GM23338 (cell line): ENCODE data around the gene CCR7. TPM values are rescaled to one million over a fixed set of nuclear protein-coding genes. Genes with fewer than 3 reads are reported as not detected.

Experiments used
- ATAC-seq: fragments of 200-7000 bp; cut with Tn5 transposase; 3 replicates; pipeline ENCODE4 v1.9.1; 2020
- DNase-seq: peaks from one replicate; pipeline ENCODE4 v3.0.0-alpha.2; 2015; ENCODE audit warnings: low spot score
- H2AFZ ChIP-seq: fragments of 200-600 bp; sonication (generic); 2 replicates; pipeline ENCODE4 v1.8.0; 2016; ENCODE audit warnings: antibody characterized with exemption, mild to moderate bottlenecking, moderate library complexity
- H3F3A ChIP-seq: fragments of 200-600 bp; sonication (generic); replicated peaks from 2 replicates; pipeline ENCODE4 v1.8.0; 2017; ENCODE audit warnings: antibody characterized with exemption, mixed run types, low read depth
- H3K27ac ChIP-seq: fragments of 200-600 bp; sonication (generic); 2 replicates; pipeline ENCODE4 v1.6.1; 2016; ENCODE audit warnings: low read depth
- H3K27me3 ChIP-seq: fragments of 200-600 bp; sonication (generic); 2 replicates; pipeline ENCODE4 v1.8.0; 2016; ENCODE audit warnings: mild to moderate bottlenecking, mixed run types, moderate library complexity; ENCODE audit not compliant: insufficient read depth
- H3K36me3 ChIP-seq: fragments of 200-600 bp; sonication (generic); 2 replicates; pipeline ENCODE4 v1.8.0; 2016; ENCODE audit warnings: mild to moderate bottlenecking; ENCODE audit not compliant: insufficient read depth
- H3K4me1 ChIP-seq: fragments of 200-600 bp; sonication (generic); 2 replicates; pipeline ENCODE4 v1.8.0; 2016; ENCODE audit warnings: mild to moderate bottlenecking, moderate library complexity; ENCODE audit not compliant: insufficient read depth
- H3K4me2 ChIP-seq: fragments of 200-600 bp; sonication (generic); 2 replicates; pipeline ENCODE4 v1.7.1; 2017; ENCODE audit warnings: mixed run types
- H3K4me3 ChIP-seq: fragments of 200-600 bp; sonication (generic); 2 replicates; pipeline ENCODE4 v1.6.1; 2016; ENCODE audit warnings: mixed run types
- H3K79me2 ChIP-seq: fragments of 200-600 bp; sonication (generic); replicated peaks from 2 replicates; pipeline ENCODE4 v1.8.0; 2017; ENCODE audit warnings: mild to moderate bottlenecking; ENCODE audit not compliant: insufficient read depth
- H3K9me2 ChIP-seq: fragments of 200-600 bp; sonication (generic); 2 replicates; pipeline ENCODE4 v1.8.0; 2017; ENCODE audit not compliant: insufficient read depth
- H4K20me1 ChIP-seq: fragments of 200-600 bp; sonication (generic); replicated peaks from 2 replicates; pipeline ENCODE4 v1.8.0; 2017; ENCODE audit warnings: mild to moderate bottlenecking; ENCODE audit not compliant: insufficient read depth
- H3K27ac Mint-ChIP-seq: 2 replicates; pipeline ENCODE4 v1.8.0; 2020; ENCODE audit warnings: inconsistent platforms, mild to moderate bottlenecking, moderate library complexity, mixed read lengths
- H3K27me3 Mint-ChIP-seq: 3 replicates; pipeline ENCODE4 v1.8.0; 2022; ENCODE audit warnings: low read depth, mild to moderate bottlenecking, moderate library complexity, mixed read lengths, inconsistent platforms; ENCODE audit not compliant: insufficient read depth, poor library complexity
- H3K36me3 Mint-ChIP-seq: 3 replicates; pipeline ENCODE4 v1.8.0; 2021; ENCODE audit warnings: low read depth, mild to moderate bottlenecking, inconsistent platforms, moderate library complexity, mixed read lengths
- H3K4me1 Mint-ChIP-seq: 3 replicates; pipeline ENCODE4 v1.8.0; 2020; ENCODE audit warnings: mild to moderate bottlenecking, inconsistent platforms, mixed read lengths
- H3K4me3 Mint-ChIP-seq: 3 replicates; pipeline ENCODE4 v1.8.0; 2021; ENCODE audit warnings: moderate library complexity, mild to moderate bottlenecking, inconsistent platforms, mixed read lengths
- H3K9me3 Mint-ChIP-seq: 3 replicates; pipeline ENCODE4 v1.8.0; 2020; ENCODE audit warnings: moderate library complexity, mild to moderate bottlenecking, inconsistent platforms, mixed read lengths
- CREB1 ChIP-seq: fragments of 250-450 bp; sonication (Bioruptor Pico); IDR thresholded peaks from 2 replicates; pipeline ENCODE4 v1.5.0; 2020; ENCODE audit warnings: low read depth, mild to moderate bottlenecking, moderate library complexity
- EZH2 ChIP-seq: fragments of 200-600 bp; sonication (generic); IDR thresholded peaks from one replicate; pipeline ENCODE4 v1.8.0; 2017; ENCODE audit warnings: antibody characterized with exemption, mild to moderate bottlenecking, low read depth; ENCODE audit not compliant: unreplicated experiment
- EZH2phosphoT487 ChIP-seq: fragments of 200-600 bp; sonication (generic); IDR thresholded peaks from one replicate; pipeline ENCODE4 v1.8.1; 2018; ENCODE audit warnings: antibody characterized with exemption; ENCODE audit not compliant: unreplicated experiment
- JUNB ChIP-seq: IDR thresholded peaks from one replicate; pipeline ENCODE4 v1.6.1; 2016; ENCODE audit warnings: antibody characterized with exemption; ENCODE audit not compliant: unreplicated experiment
- NANOG ChIP-seq: IDR thresholded peaks from 2 replicates; pipeline ENCODE4 v1.6.1; 2016; ENCODE audit warnings: antibody characterized with exemption, borderline replicate concordance
- POLR2AphosphoS5 ChIP-seq: IDR thresholded peaks from 2 replicates; pipeline ENCODE4 v1.6.1; 2016; ENCODE audit warnings: antibody characterized with exemption, low read depth
- REST ChIP-seq: IDR thresholded peaks from one replicate; pipeline ENCODE4 v1.6.1; 2018; ENCODE audit warnings: antibody characterized with exemption; ENCODE audit not compliant: unreplicated experiment
- STAT1 ChIP-seq: IDR thresholded peaks from one replicate; pipeline ENCODE4 v1.6.1; 2016; ENCODE audit warnings: antibody characterized with exemption; ENCODE audit not compliant: unreplicated experiment
- ZNF114 ChIP-seq: fragments of 250-450 bp; sonication (Bioruptor Pico); IDR thresholded peaks from 2 replicates; pipeline ENCODE4 v1.5.0; 2020; ENCODE audit warnings: mild to moderate bottlenecking, moderate library complexity
- ZNF331 ChIP-seq: fragments of 250-450 bp; sonication (Bioruptor Pico); IDR thresholded peaks from 2 replicates; pipeline ENCODE4 v1.5.0; 2020; ENCODE audit warnings: low read depth, mild to moderate bottlenecking, moderate library complexity
- ZNF462 ChIP-seq: fragments of 250-450 bp; sonication (Bioruptor Pico); IDR thresholded peaks from 2 replicates; pipeline ENCODE4 v1.5.0; 2020; ENCODE audit warnings: mild to moderate bottlenecking, moderate library complexity
- polyA plus RNA-seq: library from polyadenylated mRNA; unstranded; fragments of >200 nt; fragmentation: Nextera tagmentation; extraction: Ambion mirVana; gene quantifications from 2 replicates; pipeline ENCODE4 v1.2.1, GENCODE V29; 2016
- total RNA-seq: library from RNA; depleted of rRNA; stranded (reverse); fragments of >200 nt; shearing (Covaris generic); gene quantifications from 2 replicates; pipeline ENCODE4 v1.2.3, GENCODE V29; 2014
- TF ChIP-seq, protein P1 (sequence below): IDR thresholded peaks from 2 replicates; pipeline ENCODE4 v1.6.1; 2016; ENCODE audit warnings: antibody characterized with exemption
- TF ChIP-seq, protein P2 (sequence below), 2 experiments: fragments of 200-600 bp in 1 of 2; sonication (generic) in 1 of 2; conservative IDR thresholded peaks; 2 replicates each; pipeline versions ENCODE4 v1.5.1 to v1.6.1; 2016 to 2017; ENCODE audit warnings: antibody characterized with exemption in 2 of 2, low read depth in 2 of 2, mild to moderate bottlenecking in 2 of 2, moderate library complexity in 1 of 2

Gene CCR7
- total and polyA plus RNA-seq, 2 experiments from 2014 or later: 0.37 to 0.59 TPM

- H3K4me3 ChIP-seq: no peak overlapping the region
- DNase-seq (no peak), ATAC-seq (no peak)
- H3K36me3 ChIP-seq: no peaks in the 10 kb centered on the region
- H3K4me1 ChIP-seq: peaks cover 4% of the 10 kb centered on the region
- no peaks in the 10 kb centered on the region for H4K20me1 ChIP-seq
- no peak overlapping the region for H3K4me2 ChIP-seq
- H3K27me3 ChIP-seq: no peaks in the 10 kb centered on the region
- H3F3A ChIP-seq: no peaks in the 10 kb centered on the region
- Mint-ChIP-seq H3K27ac (no peak overlapping the region), H3K4me3 (no peak overlapping the region), H3K9me3 (no peaks in the 10 kb centered on the region), H3K4me1 (peaks cover 21% of the 10 kb centered on the region), H3K36me3 (no peaks in the 10 kb centered on the region), H3K27me3 (peaks cover 19% of the 10 kb centered on the region)
- no peaks in the 10 kb centered on the region for H3K79me2 ChIP-seq
- no peak overlapping the region for H3K27ac ChIP-seq
- no peak overlapping the region for H2AFZ ChIP-seq
- H3K9me2 ChIP-seq: no peaks in the 10 kb centered on the region
- TF ChIP-seq ZNF462 (no peak), POLR2AphosphoS5 (no peak), STAT1 (no peak), REST (no peak), JUNB (no peak), ZNF114 (no peak), NANOG (no peak), EZH2phosphoT487 (no peak), CREB1 (CRISPR knock-in tag) (no peak), ZNF331 (CRISPR knock-in tag) (no peak), EZH2 (no peak)
- TF ChIP-seq, protein P1, sequence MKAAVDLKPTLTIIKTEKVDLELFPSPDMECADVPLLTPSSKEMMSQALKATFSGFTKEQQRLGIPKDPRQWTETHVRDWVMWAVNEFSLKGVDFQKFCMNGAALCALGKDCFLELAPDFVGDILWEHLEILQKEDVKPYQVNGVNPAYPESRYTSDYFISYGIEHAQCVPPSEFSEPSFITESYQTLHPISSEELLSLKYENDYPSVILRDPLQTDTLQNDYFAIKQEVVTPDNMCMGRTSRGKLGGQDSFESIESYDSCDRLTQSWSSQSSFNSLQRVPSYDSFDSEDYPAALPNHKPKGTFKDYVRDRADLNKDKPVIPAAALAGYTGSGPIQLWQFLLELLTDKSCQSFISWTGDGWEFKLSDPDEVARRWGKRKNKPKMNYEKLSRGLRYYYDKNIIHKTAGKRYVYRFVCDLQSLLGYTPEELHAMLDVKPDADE: no peak
- TF ChIP-seq, protein P2, sequence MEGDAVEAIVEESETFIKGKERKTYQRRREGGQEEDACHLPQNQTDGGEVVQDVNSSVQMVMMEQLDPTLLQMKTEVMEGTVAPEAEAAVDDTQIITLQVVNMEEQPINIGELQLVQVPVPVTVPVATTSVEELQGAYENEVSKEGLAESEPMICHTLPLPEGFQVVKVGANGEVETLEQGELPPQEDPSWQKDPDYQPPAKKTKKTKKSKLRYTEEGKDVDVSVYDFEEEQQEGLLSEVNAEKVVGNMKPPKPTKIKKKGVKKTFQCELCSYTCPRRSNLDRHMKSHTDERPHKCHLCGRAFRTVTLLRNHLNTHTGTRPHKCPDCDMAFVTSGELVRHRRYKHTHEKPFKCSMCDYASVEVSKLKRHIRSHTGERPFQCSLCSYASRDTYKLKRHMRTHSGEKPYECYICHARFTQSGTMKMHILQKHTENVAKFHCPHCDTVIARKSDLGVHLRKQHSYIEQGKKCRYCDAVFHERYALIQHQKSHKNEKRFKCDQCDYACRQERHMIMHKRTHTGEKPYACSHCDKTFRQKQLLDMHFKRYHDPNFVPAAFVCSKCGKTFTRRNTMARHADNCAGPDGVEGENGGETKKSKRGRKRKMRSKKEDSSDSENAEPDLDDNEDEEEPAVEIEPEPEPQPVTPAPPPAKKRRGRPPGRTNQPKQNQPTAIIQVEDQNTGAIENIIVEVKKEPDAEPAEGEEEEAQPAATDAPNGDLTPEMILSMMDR (conservative IDR thresholded peaks at IDR 0.05; ENCODE audit: low read depth in 2 of 2): no peak
Observed at GRCh38 chr17:40538936-40539705, 26.2 kb downstream of the CCR7 start.
